Ramos (cell line): ENCODE results near the gene SH3RF1.
"Not testable (repeated sequence)": the region's sequence is repeated elsewhere in the genome, so short reads cannot be mapped to it uniquely, and the experiment has no call there.

ENCODE experiments used
- in situ Hi-C: fragments of 300-500 bp; cut with MboI; formaldehyde crosslinking; loops from one replicate; pipeline ENCODE4 v1.14.3; 2022; ENCODE audit warnings: low sequenced_read_pairs; ENCODE audit not compliant: unreplicated experiment

Gene SH3RF1

DNA sequence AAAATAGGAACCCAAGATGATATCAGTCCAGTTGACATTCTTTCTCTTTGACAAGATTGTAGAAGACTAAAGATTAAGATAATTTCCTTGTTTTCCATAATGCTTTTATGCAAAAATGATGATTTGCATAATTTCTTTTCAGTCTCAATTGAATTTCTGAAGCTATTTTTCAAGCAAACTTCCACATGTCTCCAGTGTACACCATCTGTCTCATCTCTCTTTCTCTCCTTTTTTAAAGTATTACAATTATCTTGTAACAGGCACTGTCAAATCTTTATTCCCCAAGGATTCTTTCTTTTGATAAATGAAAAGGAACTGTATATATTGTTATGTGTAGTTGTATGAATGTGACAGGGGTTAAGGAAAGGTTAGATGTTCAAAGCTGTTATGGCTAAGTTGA lies 7.9 kb upstream of the SH3RF1 start:
- in situ Hi-C loops: no loop called here

DNA sequence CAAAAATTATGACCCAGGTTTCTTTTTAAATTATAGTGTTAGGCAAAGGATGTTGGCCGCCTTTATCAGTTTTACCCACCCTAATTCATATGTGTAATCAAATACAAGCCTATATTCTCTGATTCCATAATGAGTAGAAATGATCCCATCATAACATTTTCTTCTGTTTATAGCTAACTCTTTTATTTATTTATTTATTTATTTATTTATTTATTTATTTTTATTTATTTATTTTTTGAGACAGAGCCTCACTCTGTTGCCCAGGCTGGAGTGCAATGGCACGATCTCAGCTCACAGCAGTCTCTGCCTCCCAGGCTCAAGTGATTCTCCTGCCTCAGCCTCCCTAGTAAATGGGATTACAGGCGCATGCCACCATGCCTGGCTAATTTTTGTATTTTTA lies 7.1 kb upstream of the SH3RF1 start:
- in situ Hi-C loops: not testable (repeated sequence)

DNA sequence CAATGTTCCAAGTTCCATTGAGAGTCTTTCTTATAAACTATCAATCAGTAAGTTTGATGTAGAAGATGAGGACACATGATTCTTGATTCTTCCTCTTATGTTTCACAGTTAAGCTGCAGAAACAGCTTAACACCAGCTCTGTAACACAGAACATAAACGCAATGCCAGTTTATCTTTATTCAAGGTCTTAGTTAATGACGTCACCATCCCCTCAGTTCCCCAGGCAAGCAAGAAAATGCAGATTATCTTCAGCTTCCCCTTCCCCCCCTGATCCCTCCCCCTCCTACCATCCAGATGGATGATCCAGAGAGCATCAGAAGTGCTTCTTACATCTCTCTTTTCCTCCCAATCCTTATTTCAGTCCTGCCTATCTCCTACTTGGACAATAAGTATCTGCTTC lies 4.4 kb upstream of the SH3RF1 start:
- in situ Hi-C loops: no loop called here

DNA sequence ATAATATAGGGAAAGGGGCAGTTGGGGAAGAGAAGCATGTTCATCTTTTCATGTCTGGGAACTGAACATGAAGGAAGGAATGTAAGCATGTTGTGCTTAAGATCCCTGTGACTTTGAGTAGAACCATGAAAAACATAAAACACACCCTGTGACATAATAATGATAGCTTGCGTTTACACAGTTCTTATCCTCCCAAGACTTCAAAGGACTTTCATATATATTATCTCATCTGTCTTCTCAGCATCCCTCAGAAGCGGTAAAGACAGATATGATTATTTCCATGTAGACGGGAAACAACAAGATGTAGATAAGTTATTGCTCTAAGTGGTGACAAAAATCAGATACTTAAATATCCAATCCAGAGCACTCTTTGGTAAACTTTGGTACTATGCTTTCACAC lies 3.3 kb upstream of the SH3RF1 start:
- in situ Hi-C loops: no loop called here

DNA sequence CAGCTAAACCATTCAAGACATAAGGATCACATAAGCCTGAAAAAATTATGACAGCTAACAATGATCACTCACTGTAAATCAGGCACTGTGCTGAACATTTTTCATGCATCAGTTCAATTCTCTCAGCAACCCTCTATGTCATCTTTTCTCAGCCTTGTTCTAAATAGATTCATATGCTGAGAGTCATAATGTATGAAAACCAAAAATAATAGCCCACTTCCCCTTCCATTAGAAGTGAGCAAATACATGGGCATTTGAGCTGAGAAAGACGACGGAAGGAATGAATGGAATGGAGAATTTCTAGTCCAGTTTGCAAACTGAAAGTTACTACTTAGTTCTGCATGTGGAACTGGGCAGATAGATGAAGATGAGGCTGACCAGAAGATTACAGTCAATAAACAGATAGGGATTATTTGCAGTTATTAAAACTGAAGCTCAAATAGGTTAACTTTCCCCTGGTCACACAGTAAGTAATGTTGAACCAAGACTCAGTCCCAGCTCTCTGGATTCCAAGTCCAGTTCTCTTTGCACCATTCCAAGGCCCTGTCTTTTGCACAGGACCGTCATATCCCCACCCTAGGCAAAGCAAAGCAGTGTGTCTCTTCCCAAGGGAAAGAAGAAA lies 1.6 kb upstream of the SH3RF1 start:
- in situ Hi-C loops: no loop called here

DNA sequence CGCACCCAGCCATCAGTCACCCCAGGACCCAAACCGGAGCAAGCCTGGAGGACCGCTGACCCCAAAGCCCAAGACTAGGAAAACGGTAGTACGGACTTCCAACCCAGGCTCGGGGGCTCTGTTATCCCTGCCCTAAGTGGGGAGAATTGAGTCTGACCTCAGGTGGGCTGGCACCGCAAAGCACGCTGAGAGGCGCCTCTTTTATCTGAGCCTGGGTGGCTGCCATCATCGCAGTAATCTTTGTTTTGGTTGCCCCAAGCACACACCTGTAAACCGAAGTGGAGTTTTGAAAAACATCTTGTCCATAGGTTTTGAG lies 894 bp upstream of the SH3RF1 start:
- in situ Hi-C loops: no loop called here

DNA sequence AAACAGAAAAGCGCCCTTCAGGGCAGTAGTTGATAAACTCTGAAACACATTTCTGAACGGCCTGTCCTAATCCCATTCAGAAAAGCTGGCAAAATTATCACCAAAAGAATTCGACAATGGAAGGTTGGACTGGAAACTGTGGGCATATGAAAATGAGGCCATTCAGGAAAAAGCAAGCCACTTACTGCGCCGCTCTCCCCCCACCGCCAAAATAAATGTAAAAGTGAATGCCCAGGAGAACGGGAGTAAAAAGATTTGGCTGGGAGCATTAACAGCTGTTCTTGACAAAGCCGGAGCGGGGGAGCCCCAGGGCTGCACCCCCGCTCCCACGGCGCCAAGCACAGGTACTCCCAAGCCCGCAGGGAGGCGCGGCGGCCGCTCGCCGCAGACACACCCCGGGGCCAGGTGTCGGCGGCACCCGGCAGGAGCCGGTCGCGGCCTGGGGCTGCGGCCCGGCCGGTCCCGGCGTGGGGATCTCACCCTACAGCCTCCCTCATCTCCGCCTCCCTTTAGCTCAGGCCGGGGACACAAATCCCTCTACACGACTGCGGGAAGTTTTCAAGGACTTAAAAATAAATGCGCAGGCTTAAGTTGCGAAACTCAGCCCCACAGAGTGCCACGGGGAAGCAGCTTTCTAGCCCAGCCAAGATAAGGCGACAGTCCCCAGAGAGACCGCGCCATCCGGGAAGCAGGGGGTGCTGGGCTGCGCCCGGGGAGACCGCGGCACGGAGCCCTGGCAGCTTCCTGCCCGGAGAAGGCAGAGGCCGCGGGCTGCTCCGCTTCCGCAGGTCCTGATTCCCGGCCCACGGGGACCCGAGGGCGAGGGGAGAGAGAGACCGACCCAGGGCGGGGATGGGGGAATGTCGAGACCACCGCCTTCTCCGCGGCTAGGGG lies 593 bp downstream of the SH3RF1 start:
- in situ Hi-C loops: no loop called here

DNA sequence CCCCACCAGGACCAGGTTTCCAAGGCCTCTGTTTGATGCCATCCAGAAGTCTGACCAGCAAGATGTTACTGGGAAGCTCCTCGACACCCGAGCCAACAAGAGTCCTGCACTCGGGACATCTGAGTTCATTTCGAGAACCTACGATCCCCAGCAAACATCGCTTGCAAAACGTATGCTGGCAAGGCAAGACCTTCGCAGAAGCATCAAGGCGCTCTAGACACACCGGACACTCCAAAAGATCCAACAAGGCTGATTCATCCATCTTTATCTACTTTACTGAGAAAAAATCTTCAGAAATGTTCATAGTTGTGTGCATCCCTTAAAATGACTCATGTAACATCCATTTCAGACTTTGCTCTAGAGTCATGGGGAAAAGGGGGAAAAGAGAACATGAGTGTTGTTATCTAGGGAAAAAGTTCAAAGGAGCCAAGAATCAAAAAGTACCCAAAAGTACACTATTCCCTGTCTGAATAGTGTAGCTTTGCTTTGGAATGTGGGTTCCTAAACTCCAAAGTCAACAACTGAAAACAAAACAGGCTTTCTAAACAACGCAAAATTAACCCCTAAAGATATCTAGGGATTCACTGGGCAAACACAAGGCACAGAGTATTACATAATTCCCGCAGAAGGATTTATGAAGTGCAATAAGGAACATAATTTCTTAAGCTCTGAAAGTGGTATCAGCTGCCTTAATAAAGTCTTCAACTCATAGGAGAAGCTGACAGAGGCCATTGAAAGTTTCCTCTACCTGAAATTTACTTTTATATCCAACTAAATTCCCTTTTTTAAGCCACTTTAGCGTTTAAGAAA lies 1.6 kb downstream of the SH3RF1 start:
- in situ Hi-C loops: no loop called here

DNA sequence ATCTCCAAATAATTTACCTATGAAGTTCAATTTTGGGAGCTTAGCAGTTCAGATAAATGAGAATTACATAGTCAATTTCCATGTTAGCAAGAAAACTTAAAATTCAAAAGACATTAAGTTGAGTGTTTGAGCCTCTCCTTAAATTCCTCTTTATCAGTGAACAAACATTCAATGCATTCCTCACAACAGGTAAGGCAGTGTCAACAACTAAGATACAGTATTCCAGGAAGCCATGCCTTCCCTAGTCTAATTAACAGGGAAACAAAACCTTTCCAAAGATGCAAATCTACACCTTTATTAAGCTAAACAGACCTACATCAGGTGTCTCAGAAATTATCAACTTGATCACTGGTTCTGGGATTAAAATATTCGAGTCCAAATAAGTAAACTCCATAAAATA lies 3.7 kb downstream of the SH3RF1 start:
- in situ Hi-C loops: no loop called here

DNA sequence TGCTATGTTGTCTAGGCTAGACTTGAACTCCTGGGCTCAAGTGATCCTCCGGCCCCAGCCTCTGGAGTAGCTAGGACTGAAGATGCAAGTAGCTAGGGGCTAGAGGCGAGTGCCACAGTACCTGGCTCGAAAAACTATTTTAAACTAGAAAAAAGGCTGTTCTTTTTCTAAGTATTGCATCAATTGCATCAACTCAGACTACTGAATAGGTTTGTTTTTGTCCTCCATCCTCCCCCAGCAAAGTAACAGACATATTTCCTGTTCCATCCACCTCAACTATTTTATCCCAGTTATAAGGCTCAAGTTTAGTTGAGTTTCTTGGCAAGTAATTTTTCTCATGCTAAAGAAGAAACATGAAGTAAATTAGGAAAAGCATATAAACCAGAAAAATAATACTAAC lies 4.1 kb downstream of the SH3RF1 start:
- in situ Hi-C loops: no loop called here

DNA sequence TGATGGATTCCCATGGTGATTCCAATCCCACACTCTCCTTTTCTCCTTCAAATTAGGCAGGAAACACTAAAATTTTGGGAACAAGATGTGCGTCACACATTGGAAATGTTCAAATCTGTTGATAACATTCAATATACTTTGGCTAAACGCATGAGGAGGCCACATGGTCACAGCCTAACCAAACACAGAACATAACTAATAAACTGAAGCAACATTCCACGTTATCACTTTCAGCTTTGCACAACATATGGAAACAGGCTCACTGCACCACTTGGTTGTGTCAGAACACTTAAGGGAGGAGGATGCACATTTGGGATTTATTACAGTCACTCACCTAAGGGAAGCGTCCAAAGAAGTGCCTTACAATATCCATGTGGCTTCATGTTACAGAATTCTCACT lies 4.7 kb downstream of the SH3RF1 start:
- in situ Hi-C loops: no loop called here

DNA sequence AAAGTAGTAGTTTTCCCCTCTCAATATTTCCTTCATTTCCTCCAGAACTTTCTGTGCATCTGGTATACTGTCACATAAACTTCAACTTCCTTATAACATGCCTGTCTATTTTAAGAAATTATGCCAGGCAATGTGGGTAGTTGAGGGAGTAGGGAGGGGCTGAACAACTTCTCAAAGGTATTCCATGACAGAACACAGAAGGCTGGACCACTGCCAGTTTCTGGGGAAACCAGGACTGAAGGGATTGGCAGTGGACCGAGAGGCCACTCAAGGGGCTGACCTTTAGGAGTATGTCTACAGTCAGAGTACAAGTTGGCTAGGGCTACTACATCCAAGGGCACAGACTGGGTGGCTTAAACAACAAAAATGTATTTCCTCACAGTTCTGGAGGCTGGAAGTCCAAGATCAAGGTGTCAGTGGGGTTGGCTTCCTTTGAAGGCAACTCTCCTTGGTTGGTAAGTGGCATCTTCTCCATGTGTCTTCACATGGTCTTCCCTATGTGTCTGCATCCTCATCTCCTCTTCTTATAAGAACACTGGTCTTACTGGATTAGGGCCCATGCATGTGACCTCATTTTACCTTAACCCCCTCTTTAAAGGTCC lies 6.9 kb downstream of the SH3RF1 start:
- in situ Hi-C loops: no loop called here

DNA sequence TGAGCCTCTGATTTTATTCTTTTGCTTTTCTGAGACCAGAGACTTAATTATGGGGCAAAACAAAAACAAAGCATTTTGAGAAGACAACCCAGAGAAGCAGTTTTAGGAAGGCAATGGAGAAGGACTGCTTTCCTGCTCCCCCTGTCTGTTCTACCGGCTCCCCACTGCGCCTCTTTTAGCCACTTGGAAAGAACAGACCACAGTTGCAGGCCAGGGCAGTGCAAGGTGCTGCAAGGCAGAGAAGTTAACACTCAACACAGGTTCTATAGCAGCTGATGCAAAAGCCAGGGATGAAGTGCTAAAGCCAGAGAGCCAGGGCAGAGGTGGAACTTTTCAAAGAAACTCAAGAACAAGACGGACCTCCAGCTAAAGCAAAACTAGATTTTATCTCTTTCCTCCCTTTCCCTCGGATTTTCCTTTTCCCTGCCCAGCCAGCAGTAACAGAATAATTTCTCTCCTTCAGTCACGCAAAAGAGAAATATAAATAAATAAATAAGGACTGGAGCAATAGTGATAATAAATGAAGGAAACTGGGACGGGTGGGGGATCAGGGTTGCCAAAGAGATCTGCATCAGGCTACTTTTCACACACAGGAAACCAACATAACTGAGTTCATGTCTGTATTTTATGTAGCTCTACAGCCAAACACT lies 10.4 kb downstream of the SH3RF1 start:
- in situ Hi-C loops: no loop called here

DNA sequence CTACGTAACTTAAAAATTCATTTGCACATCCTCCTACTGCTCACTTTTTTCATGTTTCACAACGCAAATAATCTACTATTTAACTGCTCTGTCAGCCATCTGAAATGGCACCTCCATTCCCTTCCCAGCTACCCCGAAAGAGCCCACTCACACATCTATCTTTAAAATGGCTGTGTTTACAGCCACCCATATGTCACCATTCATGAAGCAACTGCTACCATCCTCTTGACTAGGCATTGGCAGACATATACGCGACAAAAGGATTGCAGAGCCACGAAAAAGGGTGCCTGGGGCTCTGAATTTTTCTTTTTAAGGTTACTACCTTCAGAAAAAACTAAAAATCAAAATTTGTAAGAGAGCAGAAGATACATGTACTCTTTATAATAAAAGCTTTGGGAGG lies 11.5 kb downstream of the SH3RF1 start:
- in situ Hi-C loops: no loop called here

DNA sequence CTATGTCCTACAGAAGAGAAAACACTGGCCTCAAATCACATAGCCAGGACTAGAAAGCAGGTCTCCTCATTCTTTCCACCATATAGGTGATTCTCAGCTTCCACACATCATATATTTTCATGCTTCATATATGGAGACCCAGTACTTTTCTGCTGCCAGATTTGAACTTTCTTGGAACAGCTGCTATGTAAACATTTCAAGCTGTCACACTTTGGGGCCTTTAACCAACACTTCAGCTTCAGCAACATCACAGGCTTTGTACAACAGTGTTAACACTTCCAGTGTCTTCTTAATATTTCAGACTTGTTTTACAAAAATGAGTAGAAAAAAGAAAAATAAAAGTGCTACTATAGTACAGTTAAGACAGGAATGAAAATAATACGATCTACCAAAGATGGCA lies 12.6 kb downstream of the SH3RF1 start:
- in situ Hi-C loops: no loop called here

DNA sequence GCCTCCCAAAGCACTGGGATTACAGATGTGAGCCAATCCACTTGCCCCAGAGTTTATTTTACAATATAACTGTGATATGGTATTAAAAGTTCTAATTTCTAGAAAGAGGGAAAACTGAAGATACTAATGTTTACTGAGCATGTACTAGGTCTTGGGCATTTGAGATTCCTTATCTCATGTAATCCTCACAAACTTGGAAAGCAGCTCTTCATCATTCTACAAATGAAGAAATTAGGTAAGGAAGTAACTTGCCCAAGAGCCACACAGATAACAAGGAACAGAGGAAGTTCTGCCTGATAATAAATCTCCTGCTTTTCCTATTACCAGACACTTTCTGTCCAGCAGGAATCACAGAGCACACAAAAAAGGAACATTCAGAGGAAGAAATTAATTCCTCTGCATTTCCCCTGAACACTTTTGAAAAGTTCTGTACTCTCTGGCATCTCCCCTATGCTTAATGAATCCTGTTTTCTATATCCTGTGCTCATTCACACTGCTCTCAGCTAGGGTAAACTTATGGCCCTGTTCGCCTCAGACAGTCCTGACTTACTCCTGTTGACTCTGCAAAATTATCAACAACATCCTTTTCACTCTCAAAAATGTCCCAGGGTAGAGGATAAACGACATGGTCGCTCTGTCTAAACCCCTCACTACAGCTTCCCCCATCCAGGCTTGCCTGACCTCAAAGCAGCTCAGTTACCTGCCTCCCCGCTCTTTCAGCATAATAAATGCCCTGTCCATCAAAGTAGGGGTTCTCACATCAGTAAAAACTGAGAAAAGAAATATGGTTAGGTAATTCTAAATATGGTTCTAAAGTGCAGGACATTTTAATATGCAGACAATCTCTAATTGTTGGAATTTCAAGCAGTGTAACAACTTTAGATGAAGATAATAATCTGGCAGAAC lies 13.6 kb downstream of the SH3RF1 start:
- in situ Hi-C loops: no loop called here

DNA sequence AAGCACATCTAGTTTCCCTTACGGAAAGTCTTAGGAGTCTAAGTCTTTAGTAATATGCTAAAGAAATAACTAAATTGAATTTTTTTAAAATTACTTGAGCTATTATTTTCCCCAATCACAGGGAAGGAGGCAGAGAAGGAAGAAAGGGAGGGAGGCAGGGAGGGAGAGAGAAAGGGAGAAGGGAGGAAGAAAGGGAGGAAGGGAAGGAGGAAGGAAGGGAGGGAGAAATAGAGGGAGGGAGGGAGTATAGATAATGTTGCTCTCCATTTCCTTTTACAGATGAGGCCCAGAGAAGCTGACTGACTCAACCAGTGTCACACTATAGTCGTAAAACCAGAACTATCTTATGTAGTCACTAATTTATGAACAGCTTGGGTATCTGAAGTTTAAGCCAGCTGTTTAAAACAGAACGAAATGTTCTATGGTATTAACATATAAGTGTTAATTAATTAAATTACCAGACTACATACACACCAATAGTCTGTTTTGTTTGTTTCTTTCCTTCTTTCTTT lies 14.6 kb downstream of the SH3RF1 start:
- in situ Hi-C loops: no loop called here

DNA sequence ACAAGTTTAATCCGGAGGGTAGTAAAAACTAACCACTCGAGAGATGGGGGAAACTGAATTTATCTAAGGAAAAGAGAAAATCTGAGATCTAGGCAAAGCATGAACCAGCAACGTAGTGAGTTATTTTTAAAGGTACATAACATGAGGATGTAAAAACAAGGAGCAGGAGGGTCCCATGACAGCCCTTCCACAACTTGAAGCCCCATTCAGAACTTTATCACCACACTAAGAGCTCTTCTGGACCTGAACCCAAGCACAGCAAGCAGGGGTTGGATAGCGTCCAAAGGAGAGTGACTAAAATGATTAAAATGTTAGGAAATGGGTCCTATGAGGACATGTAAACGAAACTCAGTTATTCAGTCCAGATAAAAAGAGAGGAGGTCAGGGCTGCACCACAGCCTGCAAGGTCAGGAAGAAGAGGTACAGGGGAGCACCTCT lies 16.2 kb downstream of the SH3RF1 start:
- in situ Hi-C loops: no loop called here

DNA sequence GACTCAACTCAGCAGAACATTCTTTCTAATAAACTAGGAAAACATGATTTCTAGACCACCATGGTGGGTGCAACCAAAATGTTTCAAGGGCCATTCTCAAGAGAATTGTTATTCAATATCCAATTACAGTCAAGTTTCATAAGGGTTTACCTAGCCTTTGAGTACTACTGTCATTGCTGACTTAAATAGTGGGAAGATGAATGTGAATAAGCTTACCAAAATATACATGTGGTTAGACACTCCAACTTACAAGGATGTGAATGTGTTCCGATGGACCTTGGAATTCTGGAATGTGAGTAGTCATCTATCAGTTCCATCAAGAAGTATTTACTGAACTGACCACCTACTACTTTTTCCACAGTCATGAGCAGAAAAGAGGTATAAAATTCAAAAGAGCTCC lies 16.9 kb downstream of the SH3RF1 start:
- in situ Hi-C loops: no loop called here
